Activated CD4-positive, CD25-positive, alpha-beta regulatory T cell treated with anti-CD3 and anti-CD28 coated beads, Interleukin-2, amount 50 U/mL, for 24 hours (primary cell): Measurements from ENCODE around the gene ANKRD33B.
"Not testable (repeated sequence)": the region's sequence is repeated elsewhere in the genome, so short reads cannot be mapped to it uniquely, and the experiment has no call there.

ENCODE experiments used
- ATAC-seq, 2 donors: fragments of 150-1000 bp; cut with Tn5 transposase; one replicate each; pipeline ENCODE4 v1.10.0; 2021; ENCODE audit warnings: mild to moderate bottlenecking in 1 of 2, moderate library complexity in 1 of 2

The ANKRD33B gene

GRCh38 chr5:10562201-10563109 is 1.4 kb upstream of the ANKRD33B start:
- ATAC-seq = no peak

DNA sequence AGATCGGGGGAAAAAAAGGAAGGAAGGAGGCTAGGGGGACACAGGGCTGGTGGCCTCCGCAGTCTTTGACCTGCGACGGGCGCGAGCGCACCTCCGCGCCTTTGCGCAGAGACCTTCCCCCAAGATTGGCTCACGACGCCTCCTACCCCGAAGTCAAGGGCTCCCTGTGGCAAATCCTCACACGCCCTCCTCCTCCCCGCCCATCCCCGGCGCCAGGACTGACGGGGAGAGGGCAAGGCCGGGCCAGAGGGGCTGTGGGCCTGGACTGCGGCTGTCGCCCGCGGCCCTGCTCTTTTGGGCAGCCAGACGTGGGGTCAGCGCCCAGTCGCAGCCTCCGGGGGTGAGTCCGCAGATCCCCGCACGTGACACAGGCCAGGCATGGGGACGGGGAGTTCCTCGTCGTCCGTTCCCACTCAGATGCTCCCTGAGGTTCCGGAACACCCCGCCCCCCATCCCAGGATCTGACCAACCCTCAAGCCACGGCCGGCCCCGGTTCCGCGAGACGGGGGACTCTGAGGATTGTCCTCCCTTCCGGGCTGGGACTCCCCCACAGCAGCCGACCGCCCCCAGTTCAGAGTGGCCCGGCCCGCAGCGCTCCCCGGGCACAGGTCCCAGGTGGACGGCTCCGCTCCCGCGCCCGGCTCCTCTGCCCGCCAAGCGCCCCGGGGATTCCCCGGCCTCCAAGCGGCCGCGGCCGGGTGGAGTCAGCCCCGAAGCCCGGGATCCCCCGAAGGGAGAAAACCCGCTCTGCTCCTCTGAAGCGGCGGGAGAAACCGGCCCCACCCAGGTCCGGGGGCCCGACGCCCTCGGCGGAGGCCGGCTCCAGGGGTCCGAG is 543 bp upstream of the ANKRD33B start:
- peak; percentile 45 to 48 for ATAC-seq

DNA sequence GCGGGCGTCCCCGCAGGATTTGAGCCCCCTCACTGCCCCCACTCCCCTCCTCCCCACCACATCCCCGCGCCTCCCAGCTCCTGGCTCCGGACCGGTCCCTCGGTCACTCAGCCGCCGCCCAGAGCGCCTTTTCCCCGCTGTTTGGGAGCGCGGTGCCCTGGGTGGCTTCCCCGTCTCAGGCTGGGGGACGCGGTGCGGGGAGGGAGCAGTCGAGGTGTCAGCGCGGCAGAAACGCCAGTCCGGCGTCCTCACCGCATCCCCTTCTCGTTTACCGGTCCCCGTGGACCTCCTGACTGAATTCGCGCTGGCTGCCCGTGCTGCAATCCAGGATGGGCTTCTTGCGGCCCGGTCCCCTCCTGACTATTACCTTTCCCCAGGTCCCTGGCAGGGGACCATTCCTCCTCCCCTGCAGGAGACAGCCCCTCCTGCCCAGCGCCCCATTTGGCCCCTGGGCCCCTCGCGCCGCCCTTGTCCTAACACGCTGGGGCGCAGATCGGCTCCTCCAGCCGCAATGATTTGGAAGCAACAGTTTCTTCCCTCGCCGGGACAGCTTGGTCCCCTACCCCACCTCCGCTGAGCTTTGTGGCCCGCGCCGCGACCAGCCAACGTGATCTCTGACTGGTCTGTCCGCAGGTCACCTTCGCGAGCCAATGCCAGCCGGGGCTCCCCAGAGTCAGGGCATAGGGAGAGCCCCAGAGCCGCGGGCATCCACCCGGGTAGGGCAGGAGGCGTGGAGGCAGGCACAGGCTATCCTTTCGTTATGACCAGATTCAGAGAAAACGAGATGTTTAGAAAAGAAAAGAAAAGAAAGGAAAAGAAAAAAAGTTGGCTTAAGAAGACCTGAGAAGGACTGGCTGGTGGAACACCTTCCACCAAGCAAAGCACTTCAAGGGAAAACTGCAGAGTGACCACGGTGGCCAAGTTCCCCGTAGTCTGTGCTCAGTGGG is 1.2 kb downstream of the ANKRD33B start:
- no peak for ATAC-seq

DNA sequence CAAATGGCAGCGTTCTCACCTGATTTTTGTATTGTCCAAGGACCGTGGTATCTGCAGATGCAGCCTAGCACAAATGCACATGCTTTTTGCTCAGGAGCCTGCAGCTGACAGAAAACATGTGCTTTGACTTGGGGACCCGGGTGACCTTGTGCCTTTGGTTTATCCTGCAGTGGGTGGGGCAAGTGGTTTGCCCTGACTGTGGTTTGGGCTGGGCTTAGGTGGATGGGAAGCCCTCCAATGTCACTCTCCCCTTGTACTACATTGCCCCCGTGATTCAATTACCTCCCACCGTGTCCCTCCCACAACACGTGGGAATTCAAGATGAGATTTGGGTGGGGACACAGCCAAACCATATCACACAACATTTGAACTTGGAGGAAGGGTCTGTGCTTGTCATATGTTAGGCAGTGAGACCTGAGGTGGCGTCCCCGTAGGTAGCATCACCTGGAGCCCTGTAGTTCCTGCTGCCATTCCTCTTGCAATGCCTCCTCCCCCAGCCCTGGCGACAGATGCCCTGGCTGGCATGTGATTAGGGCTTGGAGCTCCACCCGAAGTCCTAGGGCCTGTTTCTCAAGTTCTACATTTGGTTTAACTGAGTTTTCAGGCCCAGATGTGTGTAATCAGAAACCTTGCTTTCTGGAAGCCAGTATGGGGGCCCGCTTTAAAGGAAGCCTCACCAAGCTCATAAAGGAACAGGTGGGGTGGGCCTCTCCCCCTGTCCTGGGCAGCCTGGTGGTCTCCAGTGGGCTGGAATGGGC is 2.1 kb downstream of the ANKRD33B start:
- ATAC-seq = no peak

DNA sequence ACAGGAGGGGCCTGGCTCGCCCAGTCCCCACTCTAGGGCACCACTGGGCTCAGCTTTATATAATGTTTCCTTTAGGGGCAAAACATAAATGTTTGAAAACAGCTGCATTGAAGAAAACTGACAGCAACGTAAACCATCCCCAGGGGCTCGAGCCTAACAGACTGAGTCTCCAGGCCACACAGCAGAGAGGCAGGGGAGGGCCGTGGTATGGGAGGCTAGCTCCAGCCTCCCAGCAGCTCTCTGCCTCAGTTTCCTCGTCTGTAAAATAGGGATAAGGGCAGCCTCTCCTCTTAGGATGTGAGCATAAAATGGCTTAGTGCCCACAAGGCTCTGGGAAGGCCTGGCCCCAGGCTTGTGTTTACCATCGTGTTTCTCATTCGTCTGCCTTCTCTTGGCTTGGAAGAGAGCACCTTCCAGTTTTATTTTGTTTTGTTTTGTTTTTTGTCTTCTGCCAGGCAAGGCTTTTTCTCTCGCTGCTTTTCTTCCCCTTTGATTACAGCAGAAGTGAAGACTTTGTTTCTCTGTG is 2.7 kb downstream of the ANKRD33B start:
- no peak for ATAC-seq

GRCh38 chr5:10567121-10567591 is 3.3 kb downstream of the ANKRD33B start:
- no peak for ATAC-seq

GRCh38 chr5:10567781-10568321 is 4.0 kb downstream of the ANKRD33B start:
- no peak for ATAC-seq

DNA sequence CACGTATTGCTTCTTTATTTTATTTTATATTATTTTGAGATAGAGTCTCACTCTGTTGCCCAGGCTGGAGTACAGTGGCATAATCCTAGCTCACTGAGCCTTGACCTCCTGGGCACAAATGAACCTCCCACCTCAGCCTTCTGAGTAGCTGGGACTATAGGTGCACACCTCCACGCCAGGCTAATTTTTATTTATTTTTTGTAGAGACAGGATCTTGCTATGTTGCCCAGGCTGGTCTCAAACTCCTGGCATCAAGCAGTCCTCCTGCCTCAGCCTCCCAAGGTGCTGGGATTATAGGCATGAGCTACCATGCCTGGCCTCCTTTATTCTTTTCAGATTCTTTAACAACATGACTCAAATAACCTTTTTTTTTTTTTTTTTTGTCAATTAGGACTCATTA is 6.7 kb downstream of the ANKRD33B start:
- ATAC-seq = not testable (repeated sequence)

DNA sequence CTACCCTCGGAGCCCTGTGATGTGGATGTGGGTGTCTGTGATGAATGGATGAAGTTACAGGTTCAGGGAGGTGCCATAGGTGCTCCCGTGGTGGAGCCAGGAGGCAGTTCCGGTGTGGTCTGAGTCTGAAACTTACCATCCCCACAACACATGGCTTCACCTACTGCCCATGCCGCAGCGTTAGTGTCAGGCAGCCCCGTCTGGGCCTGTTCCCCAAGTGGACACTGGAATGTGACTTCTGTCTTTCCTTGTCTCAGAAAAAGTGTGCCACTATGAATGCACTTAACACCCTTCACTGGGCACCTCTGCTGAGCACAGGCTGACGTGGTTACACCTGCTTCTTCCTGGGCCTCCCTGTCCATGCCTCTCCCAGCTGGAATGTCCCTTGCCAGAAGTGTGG is 8.6 kb downstream of the ANKRD33B start:
- ATAC-seq = no peak

DNA sequence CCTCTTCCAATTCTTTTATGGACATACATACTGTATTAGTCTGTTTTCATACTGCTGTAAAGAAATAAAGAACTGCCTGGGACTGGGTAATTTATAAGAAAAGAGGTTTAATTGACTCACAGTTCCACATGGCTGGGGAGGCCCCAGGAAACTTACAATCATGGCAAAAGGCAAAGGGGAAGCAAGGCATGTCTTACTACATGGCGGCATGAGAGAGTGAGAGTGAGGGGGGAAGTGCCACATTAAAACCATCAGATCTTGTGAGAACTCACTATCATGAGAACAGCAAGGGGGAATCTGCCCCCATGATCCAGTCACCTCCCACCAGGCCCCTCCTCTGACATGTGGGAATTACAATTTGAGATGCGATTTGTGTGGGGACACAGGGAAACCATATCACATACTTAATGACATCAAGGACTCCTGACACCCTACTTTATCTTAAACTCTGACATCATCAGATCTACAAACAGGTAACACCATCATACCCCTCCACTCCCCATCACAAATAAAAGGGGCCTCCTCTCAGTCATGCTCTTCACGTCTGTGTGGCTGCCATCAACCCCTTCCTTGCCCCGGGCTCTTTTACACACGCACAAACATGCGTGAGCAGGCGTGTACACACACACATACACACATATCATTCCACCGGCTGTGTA is 9.7 kb downstream of the ANKRD33B start:
- no peak for ATAC-seq

- not testable (repeated sequence) for ATAC-seq
These were observed 11.0 kb downstream of the ANKRD33B start for GRCh38 chr5:10574879-10575278.

DNA sequence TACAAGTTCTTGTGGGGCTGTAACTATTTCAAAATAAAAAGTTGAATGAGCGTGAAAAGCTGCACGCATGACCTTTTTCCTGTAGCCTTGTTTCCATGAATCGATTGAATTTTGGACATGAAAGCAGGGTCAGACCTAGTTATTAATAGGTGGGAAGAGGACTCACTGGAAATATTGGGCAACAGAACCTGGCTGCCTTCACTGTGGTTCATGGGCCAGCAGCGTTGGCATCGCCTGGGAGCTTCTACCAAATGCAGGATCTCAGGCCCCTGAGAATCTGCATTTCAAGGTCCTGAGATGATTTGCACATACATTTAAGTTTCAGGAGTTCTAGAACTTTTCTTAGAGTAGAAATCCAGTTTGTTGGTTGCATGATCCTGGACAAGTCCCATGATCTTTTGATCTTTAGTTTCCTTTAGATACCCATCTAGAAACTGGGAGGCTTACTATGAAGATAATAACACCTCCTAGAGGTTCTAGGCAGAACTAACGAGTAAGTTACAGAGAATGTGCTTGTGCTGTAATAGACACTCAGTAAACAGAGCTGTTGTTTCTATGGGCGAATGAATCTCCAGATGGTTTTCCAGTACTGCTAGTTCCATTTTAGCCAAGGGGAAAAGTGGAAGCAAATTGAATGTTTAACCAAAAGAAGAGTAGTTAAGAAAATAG is 12.4 kb downstream of the ANKRD33B start:
- no peak for ATAC-seq

DNA sequence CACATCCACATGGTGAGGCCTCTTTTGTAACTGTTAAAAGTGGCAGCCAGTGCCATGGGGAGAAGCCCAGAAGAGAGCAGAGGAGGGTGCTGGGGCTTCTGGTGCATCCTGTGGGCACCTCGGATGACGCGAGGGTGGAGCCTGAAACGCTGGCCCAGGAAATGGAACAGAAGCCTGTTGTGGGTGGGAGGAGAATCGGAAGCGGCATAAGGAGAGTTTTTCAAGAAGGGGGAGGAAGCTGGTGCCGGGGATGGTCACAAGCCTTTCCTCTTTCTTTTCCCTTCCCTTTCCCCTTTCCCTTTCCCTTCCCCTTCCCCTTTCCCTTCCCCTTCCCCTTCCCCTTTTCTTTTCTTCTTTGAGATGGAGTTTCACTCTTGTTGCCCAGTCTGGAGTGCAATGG is 12.9 kb downstream of the ANKRD33B start:
- no peak for ATAC-seq

DNA sequence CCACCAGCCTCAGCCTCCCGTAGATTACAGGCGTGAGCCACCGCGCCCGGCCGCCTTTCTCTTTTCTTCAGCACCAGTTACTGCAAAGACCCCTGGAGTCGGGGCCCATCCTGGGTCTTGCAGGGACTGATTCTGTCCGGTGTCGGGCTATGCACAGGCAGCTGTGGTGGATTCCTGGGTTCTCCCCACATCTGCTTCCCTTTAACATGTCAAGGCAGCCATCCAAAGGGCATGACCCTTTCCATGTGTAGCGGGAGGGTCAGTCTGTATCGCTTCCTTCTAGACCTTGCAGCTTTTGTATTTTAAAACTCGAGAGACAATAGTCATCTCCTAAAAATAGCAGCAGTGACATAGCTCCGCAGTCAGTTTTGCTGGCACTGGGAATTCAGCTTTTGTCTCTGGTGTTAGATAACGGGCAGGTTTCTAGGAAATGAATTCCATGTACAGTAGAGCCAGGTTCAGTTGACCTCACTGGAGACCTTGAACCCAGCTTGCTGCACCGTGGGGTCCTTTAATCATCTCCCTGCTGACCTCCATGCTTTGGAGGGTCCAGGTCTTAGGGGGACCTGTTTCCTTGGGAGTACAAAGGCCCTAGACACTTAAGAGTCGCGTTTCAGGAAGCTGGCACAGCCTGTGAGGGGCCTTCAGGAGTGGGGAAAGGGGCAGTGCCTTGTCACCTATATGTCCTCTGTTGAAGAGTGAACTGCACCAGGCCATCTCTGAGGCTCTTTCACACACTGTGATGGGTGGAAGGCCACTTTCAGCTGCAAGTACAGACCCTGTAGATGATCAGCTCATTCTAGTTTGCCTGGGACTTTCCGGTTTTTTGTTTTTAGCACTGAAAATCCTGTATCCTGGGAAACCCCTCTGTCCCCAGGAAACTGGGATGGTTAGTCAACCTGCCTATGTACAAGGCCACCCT is 13.8 kb downstream of the ANKRD33B start:
- ATAC-seq = peak in 1 of 2 donors; percentile 17

- no peak for ATAC-seq
These were observed 14.4 kb downstream of the ANKRD33B start for GRCh38 chr5:10578293-10578665.

DNA sequence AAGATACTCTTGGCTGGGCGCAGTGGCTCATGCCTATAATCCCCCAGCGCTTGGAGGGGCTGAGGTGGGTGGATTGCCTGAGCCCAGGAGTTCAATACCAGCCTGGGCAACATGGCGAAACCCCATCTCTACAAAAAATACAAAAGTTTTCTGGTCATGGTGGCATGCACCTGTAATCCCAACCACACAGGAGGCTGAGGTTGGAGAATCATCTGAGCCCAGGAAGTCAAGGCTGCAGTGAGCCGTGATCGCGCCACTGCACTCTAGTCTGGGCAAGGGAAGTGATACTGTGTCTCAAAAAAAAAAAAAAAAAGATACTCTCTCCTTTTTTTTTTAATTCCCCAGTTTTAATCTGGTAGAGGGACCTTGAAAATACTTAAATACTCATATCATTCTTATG is 15.0 kb downstream of the ANKRD33B start:
- peak in 1 of 2 donors; percentile 21 for ATAC-seq

- peak; percentile 59 to 72 for ATAC-seq
These were observed 16.0 kb downstream of the ANKRD33B start for GRCh38 chr5:10579536-10580521.
